Kidney glomerular epithelial cell (primary cell): Measurements from ENCODE around the gene TECPR2.
"Not testable (repeated sequence)": the region's sequence is repeated elsewhere in the genome, so short reads cannot be mapped to it uniquely, and the experiment has no call there.

ENCODE experiments used
- DNase-seq: peaks from one replicate; lab custom pipeline; 2025; lab: John Stamatoyannopoulos, UW

TECPR2 gene

DNA sequence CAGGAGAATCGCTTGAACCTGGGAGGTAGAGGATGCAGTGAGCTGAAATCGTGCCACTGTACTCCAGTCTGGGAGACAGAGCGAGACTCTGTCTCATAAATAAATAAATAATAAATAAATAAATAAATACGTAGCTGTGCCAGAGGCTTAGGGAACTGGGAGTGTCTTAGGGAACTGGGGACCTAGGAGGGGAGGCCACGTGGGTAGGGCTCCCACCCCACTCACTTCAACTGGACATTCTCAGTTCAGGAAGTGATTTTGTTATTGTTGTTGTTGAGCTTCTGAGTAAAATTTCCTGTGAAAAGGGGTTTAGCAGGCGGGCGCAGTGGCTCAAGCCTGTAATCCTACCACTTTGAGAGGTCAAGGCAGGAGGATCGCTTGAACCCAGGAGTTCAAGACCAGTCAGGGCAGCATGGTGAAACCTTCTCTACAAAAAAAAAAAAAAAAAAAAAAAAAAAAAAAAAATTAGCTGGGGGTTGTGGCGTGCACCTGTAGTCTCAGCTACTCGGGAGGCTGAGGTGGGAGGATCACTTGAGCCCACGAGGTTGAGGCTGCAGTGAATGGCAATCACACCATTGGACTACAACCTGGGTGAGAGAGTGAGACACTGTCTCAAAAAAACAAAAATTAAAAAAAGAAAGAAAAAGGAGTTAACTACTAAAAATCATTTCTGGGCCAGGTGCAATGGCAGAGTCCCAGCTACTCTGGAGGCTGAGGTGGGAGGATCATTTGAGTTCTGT is 165.9 kb downstream of the TECPR2 start:
- DNase-seq, result no peak

DNA sequence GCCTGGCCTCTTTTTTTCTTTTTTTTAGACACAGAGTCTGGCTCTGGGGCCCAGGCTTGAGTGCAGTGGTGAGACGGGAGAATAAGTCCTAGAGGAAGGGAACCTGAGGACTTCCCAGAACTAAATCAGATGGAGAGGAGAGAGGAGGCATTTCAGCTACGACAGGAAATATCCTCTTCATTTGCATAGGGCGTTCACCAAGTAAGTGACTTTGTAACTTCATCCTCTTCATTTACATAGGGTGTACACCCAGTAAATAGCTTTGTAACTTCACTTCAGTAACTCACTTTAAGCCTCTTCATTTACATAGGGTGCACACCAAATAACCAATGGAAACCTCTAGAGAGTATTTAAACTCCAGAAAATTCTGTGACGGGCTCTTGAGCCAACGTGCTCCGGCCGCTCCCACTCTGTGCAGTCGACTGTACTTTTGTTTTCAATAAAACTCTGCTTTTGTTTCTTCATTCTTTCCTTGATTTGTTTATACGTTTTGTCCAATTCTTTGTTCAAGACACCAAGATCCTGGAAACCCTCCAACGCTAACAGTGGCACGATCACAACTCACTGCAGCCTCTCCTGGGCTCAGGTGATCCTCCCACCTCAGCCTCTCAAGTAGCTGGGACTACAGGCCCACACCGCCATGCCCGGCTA is 168.2 kb downstream of the TECPR2 start:
- no peak for DNase-seq

GRCh38 chr14:102532204-102532658 is 169.5 kb downstream of the TECPR2 start:
- no peak for DNase-seq

DNA sequence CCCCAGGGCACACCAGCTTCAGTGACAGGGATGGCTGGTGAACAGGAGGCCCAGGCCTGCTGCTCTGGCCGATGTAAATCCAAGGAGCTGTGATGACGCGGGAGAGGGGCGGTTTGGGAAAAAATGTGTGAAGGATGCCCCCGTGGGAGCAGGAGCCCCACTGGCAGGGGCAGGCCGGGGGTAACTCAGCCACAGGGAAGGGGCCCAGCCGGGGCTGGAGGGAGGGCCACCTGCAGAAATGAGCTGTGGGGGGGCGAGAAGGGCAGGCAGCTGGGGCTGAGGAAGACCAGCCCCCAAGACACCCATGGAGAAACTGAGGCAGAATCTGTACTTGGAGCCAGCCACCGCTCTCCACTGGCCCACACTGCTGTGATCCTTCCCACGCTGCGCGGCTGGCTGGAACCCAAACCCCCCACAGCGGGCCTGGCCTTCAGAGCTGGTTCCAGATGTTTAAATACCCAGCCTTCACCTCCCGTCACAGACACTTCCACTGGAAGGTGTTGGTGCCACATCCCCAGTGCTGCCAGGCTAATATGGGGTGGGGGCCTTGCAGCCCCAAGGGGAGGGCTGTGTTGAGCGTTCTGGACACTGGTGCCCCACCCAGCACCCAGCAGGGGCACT is 175.3 kb downstream of the TECPR2 start:
- DNase-seq, result no peak

DNA sequence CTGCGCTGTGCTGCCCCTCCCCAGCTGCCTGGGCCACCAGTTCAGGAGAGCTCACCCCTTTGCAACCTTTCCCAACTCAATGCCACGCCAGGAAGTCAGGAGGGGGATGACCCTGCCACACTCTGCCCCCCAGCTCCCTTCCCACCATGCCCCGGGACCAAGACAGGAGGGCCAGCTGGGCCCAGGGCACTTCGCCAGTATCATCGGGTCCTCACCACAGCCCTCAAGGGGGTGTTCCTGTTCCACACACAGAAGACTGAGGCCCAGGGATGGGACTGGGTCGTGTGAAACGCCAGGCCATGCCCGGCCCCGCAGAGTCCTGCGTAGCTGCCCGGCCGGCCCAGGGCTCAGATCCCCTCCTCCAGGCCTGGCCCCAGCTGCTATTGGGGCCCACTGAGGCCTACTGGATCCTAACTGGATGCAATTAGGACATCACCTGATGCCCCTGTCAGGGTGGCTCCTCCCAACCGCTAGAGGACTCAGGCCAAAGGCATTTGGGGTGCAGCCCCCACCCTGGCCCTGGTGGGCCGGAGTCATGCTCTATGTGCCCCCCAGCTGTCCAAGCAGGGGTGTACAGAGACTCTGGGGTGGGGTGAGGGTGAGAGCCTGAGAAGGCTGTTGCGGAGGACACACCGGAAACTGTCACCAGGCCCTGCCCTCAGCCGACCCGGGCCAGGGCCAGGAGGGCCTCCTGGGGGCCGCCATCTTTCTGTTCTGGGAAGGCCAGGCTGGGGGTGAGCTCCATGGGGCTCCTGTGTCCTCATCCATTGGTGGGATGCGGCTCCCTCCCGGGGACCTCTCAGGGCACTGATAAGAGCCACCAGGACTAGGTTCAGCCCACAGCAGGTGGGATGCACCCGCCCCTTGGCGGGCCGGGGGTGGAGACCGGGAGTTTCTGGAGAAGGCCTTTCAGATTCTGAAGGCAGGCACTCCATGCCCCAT is 176.1 kb downstream of the TECPR2 start:
- no peak for DNase-seq

- DNase-seq, result no peak
These were observed 177.0 kb downstream of the TECPR2 start for GRCh38 chr14:102539544-102540314.

DNA sequence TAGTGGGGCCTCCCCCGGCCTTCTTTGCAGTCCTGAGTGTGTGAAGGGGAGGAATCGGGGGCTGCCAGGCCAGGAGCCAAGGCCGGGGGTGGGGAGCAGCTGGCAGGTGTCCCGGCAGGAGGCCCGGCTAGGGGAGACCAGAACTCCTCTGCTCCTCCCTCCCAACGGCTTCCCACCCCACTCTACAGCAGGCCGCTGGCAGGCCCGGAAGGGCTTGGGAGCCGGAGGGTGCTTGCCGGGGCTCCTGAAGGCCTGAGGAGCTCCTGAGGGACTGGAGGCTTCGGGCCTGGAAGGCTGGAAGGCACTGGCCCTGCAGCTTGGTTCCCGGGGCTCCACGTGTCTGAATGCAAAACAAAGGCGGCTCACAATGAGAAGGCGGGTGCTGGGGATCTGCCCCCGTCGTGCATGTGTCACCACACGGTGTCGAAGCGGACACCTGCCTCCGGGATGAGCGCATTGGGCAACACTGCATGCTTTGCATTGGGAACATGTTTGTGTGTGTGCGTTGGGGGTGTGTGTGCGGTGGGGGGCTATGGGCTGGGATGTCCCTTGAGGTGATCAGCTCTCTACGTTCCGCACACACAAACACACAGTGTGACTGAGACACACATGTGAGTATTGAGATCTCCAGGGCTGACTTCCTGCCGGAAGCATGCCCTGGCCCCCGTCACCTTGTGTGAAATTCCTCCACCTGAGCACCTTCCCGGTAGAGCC is 177.7 kb downstream of the TECPR2 start:
- DNase-seq, result no peak

- DNase-seq, result not testable (repeated sequence)
These were observed 178.3 kb downstream of the TECPR2 start for GRCh38 chr14:102541029-102541491.

GRCh38 chr14:102541771-102542170 is 179.0 kb downstream of the TECPR2 start:
- DNase-seq, result no peak

GRCh38 chr14:102544046-102544746 is 181.5 kb downstream of the TECPR2 start:
- no peak for DNase-seq

GRCh38 chr14:102544747-102545460 is 182.2 kb downstream of the TECPR2 start:
- DNase-seq, result no peak

DNA sequence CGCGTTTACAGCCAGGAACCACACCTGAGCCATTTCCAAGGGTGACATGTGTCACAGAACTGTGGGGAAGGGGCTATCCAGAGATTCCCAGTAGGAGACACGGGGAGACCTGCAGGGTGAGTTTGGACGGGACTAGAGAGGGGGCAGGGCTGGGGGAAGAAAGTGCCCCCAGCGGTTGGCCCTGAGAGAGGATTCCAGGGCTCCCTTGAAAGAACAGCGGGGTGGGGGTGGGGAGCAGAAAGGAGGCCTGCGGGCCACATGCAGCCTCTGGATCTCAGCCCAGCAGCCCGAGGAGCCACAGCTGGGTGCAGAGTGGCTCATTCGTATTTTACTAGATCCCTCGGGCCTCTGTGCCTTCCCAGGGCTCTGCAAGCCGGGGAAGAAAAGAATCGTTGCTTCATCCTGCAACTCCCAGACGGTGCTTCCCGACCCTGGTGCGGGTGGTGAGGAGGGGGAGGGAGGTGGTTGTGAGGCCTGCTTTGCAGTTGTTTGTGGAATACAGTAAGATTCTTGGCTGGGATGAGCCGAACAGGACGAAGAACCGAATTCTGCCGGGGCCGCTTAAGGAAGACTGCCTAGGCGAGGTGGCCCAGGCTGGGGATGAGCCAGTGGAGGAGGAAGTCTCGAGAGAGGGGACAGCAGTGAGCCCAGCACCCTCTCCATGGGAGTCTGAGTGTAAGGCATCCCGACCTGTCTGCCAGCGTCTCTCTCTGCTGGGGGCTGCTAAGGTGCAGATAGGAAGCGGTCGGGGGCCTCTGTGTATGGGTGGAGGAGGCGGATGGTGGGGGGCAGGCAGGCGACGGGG is 182.9 kb downstream of the TECPR2 start:
- DNase-seq, result no peak

- no peak for DNase-seq
These were observed 186.0 kb downstream of the TECPR2 start for GRCh38 chr14:102548616-102549240.

DNA sequence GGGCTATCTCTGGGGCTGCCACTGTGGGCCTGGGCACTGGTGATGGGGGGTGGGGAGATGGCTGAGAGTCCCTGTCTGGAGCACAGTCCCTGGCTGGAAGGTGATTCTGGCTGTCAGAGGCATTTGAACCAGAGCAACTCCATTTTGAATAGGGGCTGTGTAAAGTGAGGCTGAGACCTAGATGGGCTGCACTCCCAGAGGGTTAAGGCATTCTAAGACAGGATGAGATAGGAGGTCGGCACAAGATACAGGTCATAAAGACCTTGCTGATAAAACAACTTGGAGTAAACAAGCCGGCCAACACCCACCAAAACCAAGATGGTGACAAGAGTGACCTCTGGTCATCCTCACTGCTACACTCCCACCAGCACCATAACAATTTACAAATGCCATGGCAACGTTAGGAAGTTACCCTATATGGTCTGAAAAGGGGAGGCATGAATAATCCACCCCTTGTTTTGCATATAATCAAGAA is 188.2 kb downstream of the TECPR2 start:
- not testable (repeated sequence) for DNase-seq
